Myocyte (in vitro differentiated cells): Measurements from ENCODE around the gene MLLT1. TPM values are rescaled to one million over a fixed set of nuclear protein-coding genes. Genes with fewer than 3 reads are reported as not detected.
A peak's percentile ranks its signal among the peaks of the same experiment; 100 is the strongest.

Experiments
- DNase-seq: peaks from one replicate; pipeline ENCODE4 v3.0.0-alpha.2; 2012; ENCODE audit warnings: low read depth
- total RNA-seq: library from RNA; depleted of rRNA; stranded (reverse); fragments of >200 nt; gene quantifications from 2 replicates; pipeline ENCODE4 v1.2.3, GENCODE V29; 2014

The MLLT1 gene
- total RNA-seq, 1 donor from 2014 or later = 16.9 TPM

GRCh38 chr19:6236310-6237291, 43.2 kb downstream of the MLLT1 start:
- no peak for DNase-seq

DNA sequence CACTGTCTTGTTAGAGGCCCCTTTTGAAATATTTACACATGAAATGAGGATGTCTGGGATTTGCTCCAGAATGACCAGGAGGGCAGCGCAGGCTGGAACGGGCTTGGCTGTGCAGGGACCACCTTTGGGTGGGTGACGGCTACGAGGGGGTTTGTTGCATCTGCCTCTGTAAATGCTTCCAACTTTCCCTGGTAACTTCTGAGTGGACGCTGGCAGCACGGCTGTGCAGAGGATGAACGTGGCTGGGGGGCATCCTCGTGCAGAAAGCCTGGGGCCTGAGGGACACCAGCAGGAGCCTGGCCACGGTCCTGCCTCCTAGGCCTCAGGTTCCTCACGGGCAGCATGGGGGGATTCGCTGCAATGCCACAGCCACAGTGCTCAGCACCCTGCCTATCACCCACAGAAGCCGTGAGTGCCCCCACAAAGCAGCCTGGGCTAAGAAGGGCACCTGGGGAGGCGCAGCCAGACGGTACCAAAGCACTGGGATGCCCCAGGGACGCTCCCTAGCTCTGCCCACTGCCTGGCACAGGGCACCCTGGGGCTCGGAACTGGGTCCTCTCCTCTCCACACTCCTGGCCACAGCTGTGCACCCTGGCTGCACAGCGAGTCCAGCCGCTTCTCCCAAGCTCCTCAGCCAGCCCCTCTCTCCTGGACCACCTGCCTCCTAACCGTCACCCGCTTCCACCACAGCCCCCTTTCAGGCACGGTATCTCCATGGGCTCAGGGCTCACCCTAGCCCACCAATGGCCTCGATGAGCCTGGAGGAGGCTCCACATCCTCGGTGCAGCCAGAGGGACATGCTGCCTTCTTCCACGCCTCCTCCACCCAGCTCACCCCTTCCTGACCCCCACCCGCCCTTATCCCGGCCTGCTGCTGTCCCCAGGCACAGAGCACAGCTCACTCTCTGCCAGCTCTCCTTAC, 44.5 kb downstream of the MLLT1 start:
- DNase-seq = no peak

DNA sequence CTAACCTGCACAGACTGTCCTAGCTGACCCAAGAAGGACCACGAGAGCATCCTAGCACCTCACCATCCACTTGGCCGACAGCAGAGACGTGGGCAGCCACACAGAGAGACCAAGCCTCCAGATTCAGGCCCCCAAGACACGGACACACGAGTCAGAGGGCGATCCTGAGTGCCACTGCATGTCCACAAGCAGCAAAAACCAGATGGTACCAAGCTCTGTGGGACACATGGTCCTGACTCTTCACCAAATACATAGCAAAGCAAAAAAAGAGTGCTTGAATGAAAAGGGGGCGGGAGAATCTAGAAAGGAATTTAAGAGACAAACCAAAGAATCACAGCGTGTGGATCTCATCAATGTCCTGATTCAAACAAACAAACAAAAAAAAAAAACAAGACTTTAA, 45.2 kb downstream of the MLLT1 start:
- no peak for DNase-seq

DNA sequence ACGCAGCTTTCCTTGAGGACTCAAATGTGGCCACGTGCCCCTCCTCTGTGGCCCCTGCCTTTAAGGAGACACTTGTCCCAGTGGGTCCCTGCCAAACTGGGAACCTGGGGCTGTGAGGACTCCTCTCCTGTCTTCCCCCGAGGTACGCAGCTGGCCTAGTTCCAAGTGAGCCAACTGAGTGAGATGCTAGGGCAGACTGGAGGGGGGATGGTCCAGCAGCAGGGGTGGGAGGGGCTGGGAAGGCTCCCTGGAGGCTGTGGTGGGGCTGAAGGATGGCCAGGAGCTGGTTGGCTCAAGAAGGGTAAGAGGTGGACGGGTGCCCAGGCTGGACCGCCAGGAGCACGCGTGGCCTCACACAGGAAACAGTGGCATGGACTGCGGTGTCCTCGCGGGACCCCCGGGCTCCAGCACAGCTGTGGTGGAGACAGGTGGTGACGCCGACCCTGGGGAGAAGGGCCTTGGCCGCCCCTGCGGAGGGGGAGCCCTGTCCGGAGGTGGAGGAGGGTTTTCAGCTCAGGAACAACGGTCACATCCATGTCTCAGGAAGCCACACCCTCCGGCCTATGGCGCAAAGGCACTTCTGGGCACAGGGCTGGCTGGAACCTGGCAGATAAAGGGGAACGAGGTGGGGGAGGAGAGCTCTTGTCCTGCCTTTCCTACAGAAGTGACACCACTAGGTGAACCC, 45.8 kb downstream of the MLLT1 start:
- DNase-seq = peak; percentile 60

DNA sequence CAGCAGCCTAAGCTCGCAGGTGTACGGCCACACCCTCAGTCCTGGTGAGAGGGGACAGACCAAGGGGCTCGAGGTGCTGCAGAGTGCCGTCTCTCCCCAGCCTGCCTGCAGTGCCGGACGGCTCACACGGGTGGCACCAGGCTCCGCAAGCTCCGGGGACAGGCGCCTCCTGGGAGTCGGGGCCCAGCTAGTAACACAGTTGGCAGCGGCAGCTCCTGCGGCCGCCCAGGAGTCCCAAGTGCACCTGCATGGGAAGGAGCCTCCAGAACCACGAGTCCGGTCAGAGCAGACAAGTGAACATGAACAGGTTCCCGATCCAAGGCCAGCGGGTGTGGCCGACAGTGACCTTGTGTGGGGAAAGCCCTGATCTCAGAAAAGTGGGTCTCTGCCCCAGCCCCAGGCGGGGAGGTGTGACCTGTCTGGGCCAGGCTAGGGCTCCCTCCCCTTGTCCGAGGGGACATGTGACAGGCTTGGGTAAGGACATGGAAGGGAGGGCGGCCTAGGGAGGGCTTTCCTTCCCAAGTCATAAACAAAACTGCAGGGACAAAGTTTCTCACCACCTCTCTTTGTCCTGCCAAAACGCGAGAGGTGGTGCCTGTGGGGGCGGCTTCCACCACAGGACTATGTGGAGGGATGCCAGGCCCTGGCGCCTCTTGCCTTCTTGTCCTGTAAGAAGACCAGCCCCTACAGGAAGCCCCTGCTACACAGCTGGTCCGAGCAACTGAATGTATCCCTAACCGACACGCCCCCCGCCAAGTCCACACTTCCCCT, 46.5 kb downstream of the MLLT1 start:
- DNase-seq = peak; percentile 51

DNA sequence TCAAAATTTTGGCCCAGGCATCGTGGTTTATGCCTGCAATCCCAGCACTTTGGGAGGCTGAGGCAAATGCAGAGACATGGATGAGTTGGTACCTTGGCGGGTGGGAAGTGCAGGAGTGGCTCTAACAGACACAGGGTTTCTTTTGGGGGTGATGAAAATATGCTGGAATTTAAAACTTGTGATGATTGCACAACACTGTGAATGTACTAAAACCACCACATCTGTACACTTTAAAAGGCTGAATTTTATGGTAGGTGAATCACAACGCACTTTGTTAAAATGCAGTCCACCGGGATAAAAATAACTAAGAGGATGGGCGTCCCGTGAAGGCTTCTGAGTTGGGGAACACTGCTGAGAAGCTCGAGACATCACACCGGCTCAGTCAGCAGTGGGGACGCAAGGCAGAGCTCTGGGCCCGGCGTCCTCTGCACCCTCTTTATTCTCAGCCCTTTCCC, 47.1 kb downstream of the MLLT1 start:
- no peak for DNase-seq

DNA sequence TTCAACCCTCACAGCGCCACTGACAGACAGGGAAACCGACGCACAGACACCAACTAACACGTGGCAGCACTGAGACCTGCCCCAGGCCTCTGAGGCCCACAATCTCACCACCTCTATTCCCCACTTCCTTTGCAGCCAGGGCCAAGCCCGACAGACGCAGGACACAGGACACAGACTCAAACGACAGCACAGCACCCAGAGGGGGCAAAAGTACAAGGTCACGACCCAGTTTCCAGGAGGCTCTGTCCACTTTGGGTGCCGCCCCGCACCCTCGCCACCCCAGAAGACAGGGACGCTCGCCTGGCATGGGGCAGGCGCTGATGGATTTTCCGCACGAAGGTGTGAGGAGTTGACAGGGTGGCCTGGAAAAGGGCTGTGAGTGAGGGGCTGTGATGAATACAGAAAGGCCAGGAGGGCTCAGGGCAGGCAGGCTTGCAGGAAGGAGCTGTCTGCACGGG, 48.8 kb downstream of the MLLT1 start:
- DNase-seq = no peak

DNA sequence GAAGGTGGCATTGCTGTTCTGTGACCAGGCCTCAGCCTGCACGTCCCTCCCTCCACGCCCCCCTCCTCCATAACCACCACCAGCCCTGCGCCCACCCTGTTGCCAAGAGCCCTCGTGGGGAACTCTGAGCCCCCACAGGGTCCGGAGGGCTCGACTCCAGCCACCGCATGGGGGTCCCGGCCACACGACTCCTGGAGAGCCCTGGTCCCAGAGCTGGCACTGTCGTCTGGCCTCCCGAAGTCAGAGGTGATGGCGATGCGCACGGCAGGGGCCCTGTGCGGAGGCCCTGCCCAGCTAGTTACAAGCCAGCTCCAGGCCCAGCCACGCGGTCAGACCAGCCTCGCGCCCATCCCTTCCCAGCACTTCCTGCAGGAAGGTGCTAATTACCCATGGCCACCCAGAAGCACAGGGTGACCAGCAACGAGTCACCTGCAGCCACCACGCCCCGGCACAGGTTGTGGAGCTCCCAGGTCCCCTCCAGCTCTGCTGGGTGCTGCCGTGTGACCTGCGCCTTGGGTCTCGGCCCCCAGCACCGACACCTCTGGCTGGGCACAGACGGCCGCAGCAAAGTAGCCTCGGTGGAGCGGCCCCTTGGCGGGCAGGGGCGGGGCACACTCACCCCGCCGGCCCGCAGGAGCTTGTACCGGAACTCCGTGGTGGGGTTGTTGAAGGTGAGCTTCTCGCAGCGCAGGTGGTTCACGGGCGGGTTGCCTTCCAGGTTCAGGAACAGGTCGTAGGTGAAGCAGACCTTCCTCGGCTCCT, 49.6 kb downstream of the MLLT1 start:
- no peak for DNase-seq

DNA sequence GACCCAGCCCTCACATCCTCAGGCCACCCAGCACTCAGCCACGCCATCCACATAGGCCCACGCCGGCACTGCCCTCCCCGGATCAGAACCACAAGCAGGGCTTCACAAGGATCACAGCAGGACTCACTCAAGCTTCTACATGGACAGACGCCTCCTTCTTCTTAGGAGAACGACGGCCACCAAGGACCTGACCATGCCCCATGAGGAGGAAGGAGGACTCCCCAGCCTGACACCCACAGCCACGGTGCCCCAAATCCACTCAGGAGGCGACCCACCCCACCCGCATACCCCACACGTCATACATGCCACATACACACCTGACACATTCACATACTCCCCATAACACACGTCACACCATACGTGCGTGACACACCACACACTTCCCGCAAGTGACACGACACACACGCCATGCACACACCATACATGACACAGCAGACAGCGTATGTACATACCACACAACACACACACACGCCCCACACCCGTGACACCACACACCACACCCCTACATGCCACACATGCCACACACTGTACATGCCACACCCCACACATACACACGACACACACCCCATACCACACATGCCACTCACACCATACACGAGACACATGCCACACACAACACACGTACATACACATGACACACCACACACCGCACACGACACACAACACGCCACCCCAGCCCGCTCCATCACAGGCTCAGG, 50.4 kb downstream of the MLLT1 start:
- no peak for DNase-seq

- no peak for DNase-seq
Measured at GRCh38 chr19:6228551-6229215, 51.1 kb downstream of the MLLT1 start.

- DNase-seq = no peak
Measured at GRCh38 chr19:6227936-6228325, 51.8 kb downstream of the MLLT1 start.

GRCh38 chr19:6227156-6227935, 52.4 kb downstream of the MLLT1 start:
- DNase-seq = no peak

GRCh38 chr19:6226444-6227155, 53.2 kb downstream of the MLLT1 start:
- DNase-seq = no peak

DNA sequence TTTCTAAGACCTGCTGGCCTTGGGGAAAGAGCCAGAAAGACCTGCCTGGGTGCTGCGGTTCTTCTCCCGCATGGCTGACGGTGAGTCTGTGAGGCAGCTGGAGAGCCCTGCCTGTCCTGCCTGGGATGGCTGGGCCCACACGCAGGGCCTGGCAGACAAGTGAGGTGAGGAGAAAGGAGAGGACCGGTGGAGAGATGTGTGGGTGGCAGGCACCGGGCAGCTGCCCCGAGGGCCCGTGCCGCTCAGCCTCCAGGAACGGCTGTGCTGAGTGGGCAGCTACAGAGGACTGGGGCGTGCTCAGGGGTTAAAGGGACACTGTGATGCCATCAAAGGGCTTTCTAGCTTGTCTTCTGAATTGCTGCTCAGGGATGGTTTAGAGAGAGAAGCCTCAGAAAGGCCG, 53.8 kb downstream of the MLLT1 start:
- peak; percentile 47 for DNase-seq

DNA sequence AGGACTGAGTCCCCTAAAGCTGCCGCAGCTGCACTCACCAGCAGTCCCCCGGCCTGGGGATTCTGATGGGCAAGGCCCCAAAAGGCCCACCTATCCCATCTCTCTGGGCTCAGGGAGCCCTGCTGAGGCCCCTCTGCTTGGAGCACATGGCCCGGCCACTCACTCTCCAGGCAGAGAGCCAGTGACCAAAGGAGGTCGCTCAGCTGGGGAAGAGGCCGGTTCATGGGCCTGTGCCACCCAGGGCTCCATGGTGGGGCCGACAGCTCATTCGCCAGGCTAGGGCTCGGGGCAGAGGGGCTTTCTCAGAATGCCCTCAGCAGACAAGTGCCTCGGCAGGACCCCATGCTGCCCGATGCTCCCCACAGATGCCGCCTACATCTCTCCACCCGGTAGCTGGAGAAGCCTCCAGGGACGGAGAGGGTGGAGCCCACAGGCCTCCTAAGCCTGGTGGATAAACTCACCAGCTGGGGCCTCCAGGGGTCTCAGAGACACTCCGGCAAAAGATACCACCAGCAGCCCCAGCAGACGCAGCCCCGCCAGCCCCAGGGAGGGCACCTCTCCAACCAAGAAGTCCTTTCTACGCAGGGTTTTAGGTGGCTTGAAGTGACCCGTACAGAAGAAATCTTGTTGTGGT, 54.4 kb downstream of the MLLT1 start:
- DNase-seq = peak; percentile 58

GRCh38 chr19:6224308-6224675, 55.5 kb downstream of the MLLT1 start:
- no peak for DNase-seq
